Astrocyte of the spinal cord (primary cell): Measurements from ENCODE around the gene ESR2.

ENCODE experiments used
- DNase-seq: peaks from one replicate; pipeline ENCODE4 v3.0.0; 2011; ENCODE audit warnings: low read depth, low spot score
- H3K4me3 ChIP-seq: 2 replicates; pipeline ENCODE4 v1.5.1; 2011; ENCODE audit warnings: low read depth, mild to moderate bottlenecking, low read length, moderate library complexity
- CTCF ChIP-seq: IDR thresholded peaks from 2 replicates; pipeline ENCODE4 v1.5.1; 2012; ENCODE audit warnings: low read depth, mild to moderate bottlenecking, low read length, inconsistent platforms
- in situ Hi-C: cut with HindIII; loops from 2 replicates; pipeline ENCODE4 v1.10.0; 2017; ENCODE audit warnings: low sequenced_read_pairs

ESR2 gene

DNA sequence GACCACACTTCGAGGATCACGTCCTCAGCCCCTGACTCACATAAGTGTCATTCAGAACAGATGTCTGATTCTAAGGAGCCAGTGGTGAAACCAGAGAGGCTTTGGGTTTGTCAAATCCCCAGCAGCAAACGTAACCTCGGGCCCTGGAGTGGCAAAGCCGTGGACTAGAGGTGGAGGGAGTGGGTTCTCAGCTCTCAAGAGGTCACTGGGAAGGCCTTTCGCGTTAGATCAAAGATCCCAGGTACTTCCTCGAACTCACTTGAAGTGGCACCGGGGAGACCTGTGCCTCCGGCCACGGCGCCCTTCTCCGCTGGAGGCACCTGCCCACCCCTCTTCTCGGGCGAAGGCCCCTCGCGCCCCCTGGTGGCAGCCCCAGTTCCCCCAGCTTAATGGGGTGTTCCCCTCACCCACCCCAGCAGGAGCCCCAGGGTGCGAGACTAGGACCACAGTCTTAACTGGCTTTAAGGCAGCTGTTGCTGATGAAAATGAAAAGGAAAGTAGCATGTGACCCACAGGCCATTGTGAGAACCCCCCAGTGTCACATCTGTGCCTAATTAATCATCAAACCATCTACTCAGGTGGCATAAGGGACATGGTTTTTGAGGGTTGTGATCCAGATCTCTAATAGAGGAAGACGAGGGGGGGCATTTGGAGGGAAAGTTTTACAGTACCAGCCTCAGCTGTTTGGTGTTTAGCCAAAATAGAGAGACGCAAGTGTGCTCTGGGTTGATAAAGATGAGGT, 672 bp upstream of the ESR2 start:
- H3K4me3 ChIP-seq = peak overlapping the region; percentile 43
- peak; percentile 56 for DNase-seq
- peak; percentile 87 for TF ChIP-seq CTCF
- in situ Hi-C loops = no loop called here

DNA sequence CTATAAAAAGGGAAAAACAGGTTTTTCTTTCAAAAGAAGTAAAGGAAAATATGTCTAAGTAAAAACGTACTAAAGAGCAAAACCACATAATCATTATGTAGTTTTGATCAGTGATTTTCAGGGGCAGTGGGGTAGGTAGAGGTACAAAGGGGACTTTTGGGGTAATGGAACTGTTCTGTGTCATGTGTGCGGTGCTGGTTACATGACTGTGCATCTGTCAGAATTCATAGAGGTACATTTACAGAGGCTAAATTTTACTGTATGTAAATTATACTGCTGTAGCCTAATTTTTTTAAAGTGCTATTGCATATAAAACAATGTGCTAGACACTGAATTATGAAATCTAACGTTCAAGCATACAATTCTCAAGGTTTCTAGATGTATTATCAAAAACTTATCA, 2.0 kb downstream of the ESR2 start:
- H3K4me3 ChIP-seq = no peak overlapping the region
- in situ Hi-C loops = no loop called here
- DNase-seq = no peak
- TF ChIP-seq CTCF = no peak

- in situ Hi-C loops = no loop called here
- no peak overlapping the region for H3K4me3 ChIP-seq
- DNase-seq = no peak
- TF ChIP-seq CTCF = no peak
Measured at GRCh38 chr14:64289571-64289970, 4.6 kb downstream of the ESR2 start.

- DNase-seq = peak; percentile 30
- H3K4me3 ChIP-seq = no peak overlapping the region
- in situ Hi-C loops = no loop called here
- no peak for TF ChIP-seq CTCF
Measured at GRCh38 chr14:64281805-64282204, 12.4 kb downstream of the ESR2 start.

DNA sequence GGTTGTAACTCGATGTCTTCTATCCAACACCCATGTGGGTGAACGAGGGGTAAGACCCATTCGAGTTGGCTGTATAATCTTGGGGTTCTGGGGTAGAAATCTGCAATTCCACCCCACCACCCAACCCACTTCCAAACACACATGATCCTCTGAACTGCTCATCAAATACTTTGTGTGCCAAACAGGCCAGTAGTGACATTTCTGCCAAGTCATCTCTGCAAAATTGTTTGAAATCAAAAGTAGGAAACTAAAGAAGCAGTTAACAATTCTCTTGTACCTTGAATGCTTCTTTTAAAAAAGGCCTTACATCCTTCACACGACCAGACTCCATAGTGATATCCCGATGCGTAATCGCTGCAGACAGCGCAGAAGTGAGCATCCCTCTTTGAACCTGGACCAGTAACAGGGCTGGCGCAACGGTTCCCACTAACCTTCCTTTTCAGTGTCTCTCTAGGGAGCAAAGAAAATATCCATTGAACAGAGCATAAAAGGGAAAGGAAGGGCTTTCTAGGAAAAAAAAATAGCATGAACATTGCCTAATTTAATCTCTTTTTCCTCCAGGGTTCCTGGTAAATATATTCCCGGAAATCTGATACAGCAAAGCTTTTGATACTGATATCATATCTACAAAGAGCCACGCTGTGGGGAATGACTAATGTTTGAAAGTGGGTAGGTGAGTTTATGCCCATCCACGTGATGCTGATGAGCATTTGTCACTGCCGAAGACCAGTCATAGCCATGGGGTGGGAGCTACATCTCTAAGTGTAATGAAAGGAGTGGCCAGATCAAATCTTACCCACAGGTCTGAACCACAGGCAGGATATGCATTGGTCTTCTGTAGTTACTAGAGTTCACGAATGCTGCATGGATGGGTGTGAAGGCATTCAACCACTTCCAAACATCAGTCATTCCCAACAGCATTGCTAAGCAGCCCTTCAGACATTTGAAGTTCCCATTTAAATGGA, 14.2 kb downstream of the ESR2 start:
- in situ Hi-C loops = no loop called here
- TF ChIP-seq CTCF = no peak
- H3K4me3 ChIP-seq = no peak overlapping the region
- no peak for DNase-seq

DNA sequence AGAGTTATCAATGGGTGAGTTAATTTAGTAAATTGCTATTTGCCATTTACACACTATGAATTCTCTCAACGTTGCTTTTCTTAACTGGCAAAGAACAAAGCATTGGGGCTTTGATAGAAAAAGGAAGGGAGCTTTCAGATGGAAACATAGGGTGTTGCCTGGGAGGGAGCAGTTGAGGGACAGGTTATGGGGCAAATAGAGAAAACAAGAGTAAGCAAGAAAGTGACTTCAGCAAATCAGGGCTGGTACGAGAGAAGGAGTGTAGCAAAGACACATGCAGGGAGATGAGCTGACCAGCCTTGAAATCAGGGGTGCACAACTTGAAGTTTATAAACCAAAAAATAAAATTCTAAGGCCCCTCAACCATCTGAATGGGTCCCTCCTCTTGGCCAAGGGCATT, 15.7 kb downstream of the ESR2 start:
- in situ Hi-C loops = no loop called here
- no peak for DNase-seq
- H3K4me3 ChIP-seq = no peak overlapping the region
- no peak for TF ChIP-seq CTCF
